KMS-11 (cell line): Measurements from ENCODE around the gene PCGF2.
"Not testable (repeated sequence)": the region's sequence is repeated elsewhere in the genome, so short reads cannot be mapped to it uniquely, and the experiment has no call there.

ENCODE experiments used
- H2AFZ ChIP-seq: fragments of 200-600 bp; sonication (generic); 2 replicates; pipeline ENCODE4 v1.6.1; 2016; ENCODE audit warnings: antibody characterized with exemption, mixed run types, low read depth
- H3K27ac ChIP-seq: fragments of 200-600 bp; sonication (generic); 2 replicates; pipeline ENCODE4 v1.6.1; 2016; ENCODE audit warnings: mild to moderate bottlenecking, mixed run types
- H3K27me3 ChIP-seq: fragments of 200-600 bp; sonication (generic); 2 replicates; pipeline ENCODE4 v1.6.1; 2017; ENCODE audit warnings: mild to moderate bottlenecking, low read depth, mixed run types, moderate library complexity; ENCODE audit not compliant: insufficient read depth
- H3K36me3 ChIP-seq: fragments of 200-600 bp; sonication (generic); 2 replicates; pipeline ENCODE4 v1.6.1; 2017; ENCODE audit warnings: mild to moderate bottlenecking, mixed run types; ENCODE audit not compliant: insufficient read depth
- H3K4me1 ChIP-seq: fragments of 200-600 bp; sonication (generic); 2 replicates; pipeline ENCODE4 v1.6.1; 2016; ENCODE audit warnings: mild to moderate bottlenecking, low read depth, mixed run types; ENCODE audit not compliant: poor library complexity, severe bottlenecking
- H3K4me2 ChIP-seq: fragments of 200-600 bp; sonication (generic); 2 replicates; pipeline ENCODE4 v1.7.0; 2016; ENCODE audit warnings: mild to moderate bottlenecking, mixed run types
- H3K4me3 ChIP-seq: fragments of 200-600 bp; sonication (generic); IDR thresholded peaks from 2 replicates; pipeline ENCODE4 v1.6.1; 2017; ENCODE audit warnings: low read depth, low read length, mixed read lengths; ENCODE audit not compliant: insufficient read depth
- H3K79me2 ChIP-seq: fragments of 200-600 bp; sonication (generic); 2 replicates; pipeline ENCODE4 v1.6.1; 2016; ENCODE audit warnings: low read depth, mixed run types; ENCODE audit not compliant: insufficient read depth
- H3K9ac ChIP-seq: fragments of 200-600 bp; sonication (generic); 2 replicates; pipeline ENCODE4 v1.6.1; 2016; ENCODE audit warnings: mild to moderate bottlenecking, mixed run types
- H4K20me1 ChIP-seq: fragments of 200-600 bp; sonication (generic); 2 replicates; pipeline ENCODE4 v1.6.1; 2016; ENCODE audit warnings: mild to moderate bottlenecking, mixed run types; ENCODE audit not compliant: insufficient read depth
- CTCF ChIP-seq: fragments of 200-600 bp; sonication (generic); conservative IDR thresholded peaks from 2 replicates; pipeline ENCODE4 v1.6.1; 2017; ENCODE audit warnings: low read depth, mild to moderate bottlenecking, antibody characterized with exemption, low read length, moderate library complexity, mixed read lengths

The PCGF2 gene

GRCh38 chr17:38794221-38794620 is 46.1 kb upstream of the PCGF2 start:
- Histone ChIP-seq H3K4me1 (peaks cover 38% of the 10 kb centered on the region), H3K36me3 (no peaks in the 10 kb centered on the region), H3K4me3 (no peak overlapping the region), H3K9ac (no peak overlapping the region), H3K27me3 (no peaks in the 10 kb centered on the region), H3K4me2 (no peak overlapping the region), H3K79me2 (peaks cover 76% of the 10 kb centered on the region), H2AFZ (no peak overlapping the region), H4K20me1 (no peaks in the 10 kb centered on the region), H3K27ac (no peak overlapping the region)
- no peak for TF ChIP-seq CTCF

- Histone ChIP-seq H4K20me1 (no peaks in the 10 kb centered on the region), H3K4me1 (peaks cover 15% of the 10 kb centered on the region), H2AFZ (no peak overlapping the region), H3K27me3 (no peaks in the 10 kb centered on the region), H3K4me2 (no peak overlapping the region), H3K27ac (no peak overlapping the region), H3K36me3 (no peaks in the 10 kb centered on the region), H3K79me2 (peaks cover 48% of the 10 kb centered on the region), H3K4me3 (no peak overlapping the region), H3K9ac (no peak overlapping the region)
- TF ChIP-seq CTCF: no peak
Observed at GRCh38 chr17:38791162-38791561, 43.0 kb upstream of the PCGF2 start.

- not testable (repeated sequence) for H3K4me3 ChIP-seq, H2AFZ ChIP-seq, H3K27me3 ChIP-seq, H3K4me1 ChIP-seq, H3K9ac ChIP-seq, H3K4me2 ChIP-seq, H4K20me1 ChIP-seq, H3K27ac ChIP-seq, H3K36me3 ChIP-seq
- H3K79me2 ChIP-seq: peaks cover 39% of the 10 kb centered on the region
Observed at GRCh38 chr17:38790148-38790707, 42.1 kb upstream of the PCGF2 start.

GRCh38 chr17:38789185-38789584 is 41.0 kb upstream of the PCGF2 start:
- Histone ChIP-seq H3K4me1 (peaks cover 2% of the 10 kb centered on the region), H3K9ac (no peak overlapping the region), H3K27me3 (no peaks in the 10 kb centered on the region), H3K4me3 (no peak overlapping the region), H3K4me2 (no peak overlapping the region), H3K79me2 (peaks cover 32% of the 10 kb centered on the region; the same call in 1 of the 2 replicates), H3K27ac (no peak overlapping the region), H3K36me3 (peaks cover 4% of the 10 kb centered on the region; the same call in 1 of the 2 replicates), H4K20me1 (no peaks in the 10 kb centered on the region), H2AFZ (no peak overlapping the region)
- TF ChIP-seq CTCF: no peak

GRCh38 chr17:38787999-38788398 is 39.9 kb upstream of the PCGF2 start:
- not testable (repeated sequence) for H3K4me3 ChIP-seq, H4K20me1 ChIP-seq, H3K27ac ChIP-seq, H3K9ac ChIP-seq, H2AFZ ChIP-seq, H3K27me3 ChIP-seq, H3K4me1 ChIP-seq, H3K4me2 ChIP-seq, H3K36me3 ChIP-seq
- H3K79me2 ChIP-seq: peaks cover 22% of the 10 kb centered on the region; the same call in 1 of the 2 replicates
